Measurements from ENCODE around the gene WDR35.

GRCh38 chr2:20025065-20025786 is 35.3 kb upstream of the WDR35 start:
- TF ChIP-seq CTCF (IDR thresholded peaks at IDR 0.05; ENCODE audit: low read depth, low read length): no peak
- TF ChIP-seq EZH2phosphoT487 (IDR thresholded peaks at IDR 0.05; ENCODE audit: low read depth): no peak
